Left ventricle myocardium inferior (tissue), 1 donor: ENCODE data around the gene KANK2. TPM values are rescaled to one million over a fixed set of nuclear protein-coding genes. Genes with fewer than 3 reads are reported as not detected.

Experiments
- DNase-seq: peaks from one replicate; pipeline ENCODE4 v3.0.0-alpha.2; 2020
- H3K27ac ChIP-seq: fragments of 200-600 bp; replicated peaks from 2 replicates; pipeline ENCODE4 v1.8.0; 2021
- H3K27me3 ChIP-seq: fragments of 200-600 bp; 2 replicates; pipeline ENCODE4 v1.8.0; 2021; ENCODE audit warnings: low read depth
- H3K36me3 ChIP-seq: fragments of 200-600 bp; 2 replicates; pipeline ENCODE4 v1.8.0; 2021
- H3K4me1 ChIP-seq: fragments of 200-600 bp; 2 replicates; pipeline ENCODE4 v1.8.0; 2021
- H3K4me3 ChIP-seq: fragments of 200-600 bp; 2 replicates; pipeline ENCODE4 v1.8.0; 2021; ENCODE audit warnings: mild to moderate bottlenecking, moderate library complexity
- H3K9me3 ChIP-seq: fragments of 200-600 bp; replicated peaks from 2 replicates; pipeline ENCODE4 v1.8.0; 2021
- intact Hi-C: fragments of 100-400 bp; cut with micrococcal nuclease; formaldehyde crosslinking; loops from one replicate; pipeline ENCODE4 v1.11.0; 2022
- total RNA-seq: library from RNA; stranded (reverse); fragmentation: NEBNext Ultra II Directional; extraction: Animal tissue kit (Norgen Biotek cat#: 25700); gene quantifications from one replicate; pipeline ENCODE4 v1.2.1, GENCODE V29; 2021
- TF ChIP-seq, protein P1 (sequence below): fragments of 200-600 bp; IDR thresholded peaks from 2 replicates; pipeline ENCODE4 v1.8.0; 2021; ENCODE audit warnings: antibody characterized with exemption, mild to moderate bottlenecking, borderline replicate concordance
- donor health status: DM: no; HTN: yes; CAD: no; lungs with severe emphysema.

KANK2 gene
- total RNA-seq, 1 donor from 2014 or later: 326 TPM

DNA sequence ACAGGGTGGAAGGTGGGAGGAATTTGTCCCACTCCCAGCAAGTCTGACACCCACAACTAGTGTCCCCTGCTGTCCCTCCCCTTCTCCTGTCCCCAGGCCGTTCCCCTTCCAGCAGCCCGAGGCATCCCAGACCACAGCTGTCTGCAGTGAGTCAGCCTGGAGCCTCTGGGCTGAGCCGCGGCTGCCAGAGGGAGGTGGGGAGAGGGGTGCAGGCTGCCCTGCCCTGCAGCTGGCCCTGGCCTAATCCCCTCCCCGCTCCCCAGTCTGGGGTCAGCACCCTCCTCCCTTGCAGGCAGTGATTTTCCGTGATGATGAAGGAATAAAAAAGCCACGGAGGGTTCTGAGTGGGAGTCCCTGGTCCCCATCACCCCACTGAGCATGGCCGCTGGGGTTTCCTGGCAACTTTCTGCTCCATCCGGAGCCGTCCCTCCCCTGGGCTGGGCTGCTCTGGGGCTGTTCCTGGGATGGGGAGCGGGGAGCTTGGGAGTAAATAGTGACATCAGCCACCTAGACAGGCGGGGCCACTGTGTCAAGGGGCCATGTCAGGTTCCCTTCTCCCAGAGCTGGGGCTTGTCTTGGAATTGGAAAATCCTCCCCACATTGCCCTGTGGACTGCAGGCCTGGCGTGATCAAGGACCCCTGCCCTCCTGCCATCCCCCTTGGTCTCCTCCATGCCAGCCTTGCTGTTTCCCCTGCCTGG is 58.6 kb downstream of the KANK2 start:
- Histone ChIP-seq H3K27me3 (no peaks in the 10 kb centered on the region), H3K36me3 (no peaks in the 10 kb centered on the region), H3K4me3 (peak overlapping the region; percentile 53), H3K9me3 (no peaks in the 10 kb centered on the region), H3K4me1 (peaks cover 67% of the 10 kb centered on the region), H3K27ac (peak overlapping the region; percentile 100)
- TF ChIP-seq, protein P1, sequence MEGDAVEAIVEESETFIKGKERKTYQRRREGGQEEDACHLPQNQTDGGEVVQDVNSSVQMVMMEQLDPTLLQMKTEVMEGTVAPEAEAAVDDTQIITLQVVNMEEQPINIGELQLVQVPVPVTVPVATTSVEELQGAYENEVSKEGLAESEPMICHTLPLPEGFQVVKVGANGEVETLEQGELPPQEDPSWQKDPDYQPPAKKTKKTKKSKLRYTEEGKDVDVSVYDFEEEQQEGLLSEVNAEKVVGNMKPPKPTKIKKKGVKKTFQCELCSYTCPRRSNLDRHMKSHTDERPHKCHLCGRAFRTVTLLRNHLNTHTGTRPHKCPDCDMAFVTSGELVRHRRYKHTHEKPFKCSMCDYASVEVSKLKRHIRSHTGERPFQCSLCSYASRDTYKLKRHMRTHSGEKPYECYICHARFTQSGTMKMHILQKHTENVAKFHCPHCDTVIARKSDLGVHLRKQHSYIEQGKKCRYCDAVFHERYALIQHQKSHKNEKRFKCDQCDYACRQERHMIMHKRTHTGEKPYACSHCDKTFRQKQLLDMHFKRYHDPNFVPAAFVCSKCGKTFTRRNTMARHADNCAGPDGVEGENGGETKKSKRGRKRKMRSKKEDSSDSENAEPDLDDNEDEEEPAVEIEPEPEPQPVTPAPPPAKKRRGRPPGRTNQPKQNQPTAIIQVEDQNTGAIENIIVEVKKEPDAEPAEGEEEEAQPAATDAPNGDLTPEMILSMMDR: no peak
- peak; percentile 85 for DNase-seq
- intact Hi-C loops: loop anchor here (5.0 kb wide), 1 partner anchor 64 kb away; no protein-coding TSS in a partner anchor

DNA sequence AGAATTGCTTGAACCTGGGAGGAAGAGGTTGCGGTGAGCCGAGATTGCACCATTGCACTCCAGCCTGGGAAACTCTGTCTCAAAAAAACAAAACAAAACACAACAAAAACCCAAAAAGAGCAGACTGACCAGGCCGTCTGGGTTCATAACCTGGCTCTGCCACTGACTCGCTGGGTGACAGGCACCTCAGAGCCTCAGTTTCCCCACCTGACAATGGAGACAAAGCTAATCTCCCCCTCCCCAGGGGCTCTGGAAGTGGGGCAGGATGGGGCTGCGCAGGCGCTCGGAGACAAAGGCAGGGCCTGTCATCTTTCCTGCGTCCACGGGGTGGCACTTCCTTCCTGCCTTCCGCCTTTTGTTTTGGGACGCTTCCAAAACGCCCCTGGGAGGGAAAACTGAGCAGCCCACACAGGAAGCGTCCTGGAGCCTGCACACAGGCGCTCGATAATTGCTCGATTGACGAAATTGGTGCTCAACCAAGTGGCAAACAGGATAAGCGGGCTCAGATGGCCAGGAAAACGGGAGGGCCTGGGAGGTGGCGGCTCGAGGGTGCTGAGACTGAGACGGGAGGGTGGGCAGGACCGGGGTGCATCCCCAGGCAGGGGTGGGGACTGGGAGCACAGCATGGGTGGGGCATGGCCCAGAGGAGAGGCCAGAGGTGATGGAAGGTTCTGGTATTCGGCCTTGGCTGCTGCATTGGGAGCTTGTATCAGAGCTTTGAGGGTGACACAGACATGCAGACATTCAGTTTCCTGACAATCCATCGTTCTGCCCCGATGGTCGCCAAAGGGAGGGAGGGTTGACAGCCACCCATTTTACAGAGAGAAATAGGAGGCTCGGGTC is 59.6 kb downstream of the KANK2 start:
- no peaks in the 10 kb centered on the region for H3K36me3 ChIP-seq
- no peaks in the 10 kb centered on the region for H3K9me3 ChIP-seq
- TF ChIP-seq, protein P1: peak; percentile 87
- peaks cover 57% of the 10 kb centered on the region for H3K4me1 ChIP-seq
- intact Hi-C loops: loop anchor here (5.0 kb wide), 1 partner anchor 65 kb away; no protein-coding TSS in a partner anchor
- peak overlapping the region; percentile 53 for H3K4me3 ChIP-seq
- peak overlapping the region; percentile 100 for H3K27ac ChIP-seq
- DNase-seq: peak; percentile 83
- no peaks in the 10 kb centered on the region for H3K27me3 ChIP-seq

DNA sequence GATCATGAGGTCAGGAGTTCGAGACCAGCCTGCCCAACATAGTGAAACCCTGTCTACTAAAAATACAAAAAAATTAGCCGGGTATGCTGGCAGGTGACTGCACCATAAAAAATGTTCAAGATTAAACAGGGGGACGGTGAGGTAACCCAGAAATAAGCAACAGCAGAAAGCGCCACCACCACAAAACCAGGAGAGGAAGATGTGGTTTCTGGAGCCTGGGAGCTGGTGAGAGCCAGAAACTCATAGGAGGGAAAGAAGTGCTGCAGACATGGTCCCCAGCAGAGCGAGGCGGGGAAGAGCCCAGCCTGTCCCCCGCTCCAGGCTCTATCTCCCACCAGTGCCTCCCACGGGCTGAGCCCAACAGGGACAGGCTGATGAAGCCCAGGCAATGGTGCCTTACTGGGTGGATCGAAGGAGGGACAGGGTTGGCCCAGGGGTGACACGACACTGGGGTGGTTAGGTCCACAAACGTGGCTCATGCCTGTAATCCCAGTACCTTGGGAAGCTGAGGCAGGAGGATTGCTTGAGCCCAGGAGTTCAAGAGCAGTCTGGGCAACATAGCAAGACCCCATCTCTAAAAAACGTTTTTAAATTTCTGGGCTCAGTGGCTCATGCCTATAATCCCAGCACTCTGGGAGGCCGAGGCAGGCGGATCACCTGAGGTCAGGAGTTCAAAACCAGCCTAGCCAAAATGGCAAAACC is 60.8 kb downstream of the KANK2 start:
- Histone ChIP-seq H3K4me3 (no peak overlapping the region), H3K9me3 (no peaks in the 10 kb centered on the region), H3K27me3 (no peaks in the 10 kb centered on the region), H3K4me1 (peaks cover 45% of the 10 kb centered on the region), H3K27ac (peak overlapping the region; percentile 100), H3K36me3 (peaks cover 7% of the 10 kb centered on the region)
- TF ChIP-seq, protein P1: no peak
- DNase-seq: no peak
- intact Hi-C loops: loop anchor here (5.0 kb wide), 1 partner anchor 66 kb away; no protein-coding TSS in a partner anchor

DNA sequence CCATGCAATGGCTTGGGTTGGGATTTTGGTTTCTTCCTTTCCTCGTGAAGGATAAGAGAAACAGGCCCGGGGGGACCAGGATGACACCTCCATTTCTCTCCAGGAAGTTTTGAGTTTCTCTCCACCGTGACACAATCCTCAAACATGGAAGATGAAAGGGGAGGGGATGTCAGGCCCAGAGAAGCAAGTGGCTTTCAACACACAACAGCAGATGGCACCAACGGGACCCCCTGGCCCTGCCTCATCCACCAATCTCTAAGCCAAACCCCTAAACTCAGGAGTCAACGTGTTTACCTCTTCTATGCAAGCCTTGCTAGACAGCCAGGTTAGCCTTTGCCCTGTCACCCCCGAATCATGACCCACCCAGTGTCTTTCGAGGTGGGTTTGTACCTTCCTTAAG is 65.9 kb downstream of the KANK2 start:
- peak overlapping the region; percentile 79 for H3K27ac ChIP-seq
- H3K27me3 ChIP-seq: no peaks in the 10 kb centered on the region
- no peak overlapping the region for H3K4me3 ChIP-seq
- TF ChIP-seq, protein P1: no peak
- no peaks in the 10 kb centered on the region for H3K9me3 ChIP-seq
- H3K36me3 ChIP-seq: peaks cover 52% of the 10 kb centered on the region
- intact Hi-C loops: no loop called here
- no peak for DNase-seq
- peaks cover 18% of the 10 kb centered on the region for H3K4me1 ChIP-seq

DNA sequence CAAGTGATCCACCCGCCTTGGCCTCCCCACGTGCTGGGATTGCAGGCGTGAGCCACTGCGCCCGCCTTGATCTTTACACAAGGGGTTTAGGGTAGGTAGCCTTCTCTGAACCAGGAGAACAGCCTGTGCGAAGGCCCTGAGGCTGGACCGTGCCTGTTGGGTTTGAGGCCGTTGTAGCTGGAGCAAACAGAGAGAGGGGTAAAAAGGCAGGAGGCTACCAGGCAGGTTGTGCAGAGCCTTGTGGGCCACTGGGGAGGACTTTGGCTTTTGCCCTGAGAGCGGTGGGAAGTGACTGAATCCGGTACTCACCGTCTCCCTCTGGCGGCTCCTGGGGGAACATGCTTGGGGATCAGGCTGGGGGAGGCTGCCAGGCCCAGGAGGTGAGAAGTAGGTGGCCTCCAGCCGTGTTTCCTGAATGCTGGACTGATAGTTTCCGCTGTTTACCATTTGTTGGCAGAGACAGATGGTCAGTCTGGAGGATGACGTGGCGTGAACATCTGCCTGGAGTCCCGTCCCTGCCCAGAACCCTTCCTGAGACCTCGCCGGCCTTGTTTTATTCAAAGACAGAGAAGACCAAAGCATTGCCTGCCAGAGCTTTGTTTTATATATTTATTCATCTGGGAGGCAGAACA is 66.4 kb downstream of the KANK2 start:
- no peak overlapping the region for H3K4me3 ChIP-seq
- intact Hi-C loops: no loop called here
- H3K4me1 ChIP-seq: peaks cover 21% of the 10 kb centered on the region
- peak overlapping the region; percentile 79 for H3K27ac ChIP-seq
- H3K9me3 ChIP-seq: no peaks in the 10 kb centered on the region
- no peaks in the 10 kb centered on the region for H3K27me3 ChIP-seq
- peak; percentile 85 for DNase-seq
- TF ChIP-seq, protein P1: peak; percentile 94
- H3K36me3 ChIP-seq: peaks cover 52% of the 10 kb centered on the region
